ENCODE measurements around the gene SOD3. TPM values are rescaled to one million over a fixed set of nuclear protein-coding genes. Genes with fewer than 3 reads are reported as not detected.

The SOD3 gene
- total RNA-seq, 4 donors from 2014 or later = 199 to 801 (median 448) TPM

DNA sequence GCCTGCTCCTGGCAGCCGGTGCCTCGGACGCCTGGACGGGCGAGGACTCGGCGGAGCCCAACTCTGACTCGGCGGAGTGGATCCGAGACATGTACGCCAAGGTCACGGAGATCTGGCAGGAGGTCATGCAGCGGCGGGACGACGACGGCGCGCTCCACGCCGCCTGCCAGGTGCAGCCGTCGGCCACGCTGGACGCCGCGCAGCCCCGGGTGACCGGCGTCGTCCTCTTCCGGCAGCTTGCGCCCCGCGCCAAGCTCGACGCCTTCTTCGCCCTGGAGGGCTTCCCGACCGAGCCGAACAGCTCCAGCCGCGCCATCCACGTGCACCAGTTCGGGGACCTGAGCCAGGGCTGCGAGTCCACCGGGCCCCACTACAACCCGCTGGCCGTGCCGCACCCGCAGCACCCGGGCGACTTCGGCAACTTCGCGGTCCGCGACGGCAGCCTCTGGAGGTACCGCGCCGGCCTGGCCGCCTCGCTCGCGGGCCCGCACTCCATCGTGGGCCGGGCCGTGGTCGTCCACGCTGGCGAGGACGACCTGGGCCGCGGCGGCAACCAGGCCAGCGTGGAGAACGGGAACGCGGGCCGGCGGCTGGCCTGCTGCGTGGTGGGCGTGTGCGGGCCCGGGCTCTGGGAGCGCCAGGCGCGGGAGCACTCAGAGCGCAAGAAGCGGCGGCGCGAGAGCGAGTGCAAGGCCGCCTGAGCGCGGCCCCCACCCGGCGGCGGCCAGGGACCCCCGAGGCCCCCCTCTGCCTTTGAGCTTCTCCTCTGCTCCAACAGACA is 4.4 kb downstream of the SOD3 start:
- Histone ChIP-seq H3K36me3 (peaks cover 0 to 4% of the 10 kb centered on the region in 2 donors), H3K27me3 (no peaks in the 10 kb centered on the region), H3K4me3 (peak overlapping the region in 1 of 2 donors; percentile 36), H3K27ac (peak overlapping the region in 3 of 4 donors; percentile 61 to 95 (median 93)), H3K4me1 (peaks cover 0 to 95% (median 9%) of the 10 kb centered on the region in 3 donors), H3K9me3 (no peaks in the 10 kb centered on the region)
- WGBS, 2 donors (ENCODE audit: low coverage in 1 of 2) = 55 to 59% methylated on average over 3 to 14 of the region's 103 CpGs
- no peak for TF ChIP-seq POLR2A (IDR thresholded peaks at IDR 0.05)
- no peak for TF ChIP-seq EP300 (IDR thresholded peaks at IDR 0.05)
- no peak for TF ChIP-seq POLR2AphosphoS5 (IDR thresholded peaks at IDR 0.05)
- TF ChIP-seq, protein P1, sequence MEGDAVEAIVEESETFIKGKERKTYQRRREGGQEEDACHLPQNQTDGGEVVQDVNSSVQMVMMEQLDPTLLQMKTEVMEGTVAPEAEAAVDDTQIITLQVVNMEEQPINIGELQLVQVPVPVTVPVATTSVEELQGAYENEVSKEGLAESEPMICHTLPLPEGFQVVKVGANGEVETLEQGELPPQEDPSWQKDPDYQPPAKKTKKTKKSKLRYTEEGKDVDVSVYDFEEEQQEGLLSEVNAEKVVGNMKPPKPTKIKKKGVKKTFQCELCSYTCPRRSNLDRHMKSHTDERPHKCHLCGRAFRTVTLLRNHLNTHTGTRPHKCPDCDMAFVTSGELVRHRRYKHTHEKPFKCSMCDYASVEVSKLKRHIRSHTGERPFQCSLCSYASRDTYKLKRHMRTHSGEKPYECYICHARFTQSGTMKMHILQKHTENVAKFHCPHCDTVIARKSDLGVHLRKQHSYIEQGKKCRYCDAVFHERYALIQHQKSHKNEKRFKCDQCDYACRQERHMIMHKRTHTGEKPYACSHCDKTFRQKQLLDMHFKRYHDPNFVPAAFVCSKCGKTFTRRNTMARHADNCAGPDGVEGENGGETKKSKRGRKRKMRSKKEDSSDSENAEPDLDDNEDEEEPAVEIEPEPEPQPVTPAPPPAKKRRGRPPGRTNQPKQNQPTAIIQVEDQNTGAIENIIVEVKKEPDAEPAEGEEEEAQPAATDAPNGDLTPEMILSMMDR (IDR thresholded peaks at IDR 0.05) = no peak
- no peak for ATAC-seq

DNA sequence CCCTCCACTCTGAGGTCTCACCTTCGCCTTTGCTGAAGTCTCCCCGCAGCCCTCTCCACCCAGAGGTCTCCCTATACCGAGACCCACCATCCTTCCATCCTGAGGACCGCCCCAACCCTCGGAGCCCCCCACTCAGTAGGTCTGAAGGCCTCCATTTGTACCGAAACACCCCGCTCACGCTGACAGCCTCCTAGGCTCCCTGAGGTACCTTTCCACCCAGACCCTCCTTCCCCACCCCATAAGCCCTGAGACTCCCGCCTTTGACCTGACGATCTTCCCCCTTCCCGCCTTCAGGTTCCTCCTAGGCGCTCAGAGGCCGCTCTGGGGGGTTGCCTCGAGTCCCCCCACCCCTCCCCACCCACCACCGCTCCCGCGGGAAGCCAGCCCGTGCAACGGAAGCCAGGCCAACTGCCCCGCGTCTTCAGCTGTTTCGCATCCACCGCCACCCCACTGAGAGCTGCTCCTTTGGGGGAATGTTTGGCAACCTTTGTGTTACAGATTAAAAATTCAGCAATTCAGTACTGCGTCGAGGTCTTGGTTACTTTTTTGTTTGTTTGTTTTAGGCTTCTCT is 5.0 kb downstream of the SOD3 start:
- Histone ChIP-seq H3K27ac (peak overlapping the region in 3 of 4 donors; percentile 61 to 95 (median 93)), H3K36me3 (peaks cover 0 to 4% of the 10 kb centered on the region in 2 donors), H3K9me3 (no peaks in the 10 kb centered on the region), H3K4me1 (peaks cover 0 to 95% (median 9%) of the 10 kb centered on the region in 3 donors), H3K27me3 (no peaks in the 10 kb centered on the region), H3K4me3 (peak overlapping the region in 1 of 2 donors; percentile 36)
- TF ChIP-seq EP300 (IDR thresholded peaks at IDR 0.05) (no peak), POLR2AphosphoS5 (IDR thresholded peaks at IDR 0.05) (no peak), POLR2A (IDR thresholded peaks at IDR 0.05) (no peak)
- TF ChIP-seq, protein P1 (IDR thresholded peaks at IDR 0.05) = no peak
- 39 to 62% methylated on average over 5 to 17 of the region's 25 CpGs for WGBS, 2 donors (ENCODE audit: low coverage in 1 of 2)
- no peak for ATAC-seq

DNA sequence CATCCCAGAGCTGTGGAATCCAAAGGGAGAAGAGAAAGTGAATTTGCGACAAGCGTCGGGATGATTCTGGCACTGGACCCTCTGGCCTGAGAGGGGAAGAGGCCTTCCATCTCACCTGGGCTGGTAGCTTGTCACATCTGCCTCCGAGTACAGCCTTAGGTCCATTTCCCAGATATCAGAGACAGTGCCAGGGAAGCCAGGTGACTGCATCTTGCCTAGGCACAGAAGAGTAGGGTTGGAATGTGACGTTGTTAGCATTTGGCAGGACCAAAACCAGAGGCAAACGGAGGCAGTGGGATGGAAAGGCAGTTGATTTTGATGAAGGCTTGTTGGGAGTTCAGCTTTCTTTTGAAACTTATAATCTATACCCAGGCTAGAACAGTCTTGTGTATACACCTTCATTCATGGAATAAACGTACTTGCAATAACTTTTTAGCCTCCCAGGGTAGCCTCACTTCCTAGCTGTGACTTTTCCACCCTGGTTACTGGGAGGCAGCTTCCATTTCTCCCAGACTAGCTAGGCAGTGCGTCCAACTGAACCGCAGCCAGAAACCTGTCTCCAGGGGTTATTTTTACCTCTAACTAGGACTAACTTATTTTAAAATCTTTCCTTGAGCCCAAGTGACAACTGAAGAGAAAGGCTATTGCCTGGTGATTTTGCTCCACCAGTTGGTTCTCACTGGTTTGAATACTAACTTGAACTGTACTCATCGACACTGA is 5.9 kb downstream of the SOD3 start:
- TF ChIP-seq, protein P1 (IDR thresholded peaks at IDR 0.05) = no peak
- TF ChIP-seq POLR2A (IDR thresholded peaks at IDR 0.05) = no peak
- no peak for TF ChIP-seq EP300 (IDR thresholded peaks at IDR 0.05)
- no peak for TF ChIP-seq POLR2AphosphoS5 (IDR thresholded peaks at IDR 0.05)
- H3K9me3 ChIP-seq = no peaks in the 10 kb centered on the region
- H3K27me3 ChIP-seq = no peaks in the 10 kb centered on the region
- peak overlapping the region in 1 of 2 donors; percentile 36 for H3K4me3 ChIP-seq
- H3K36me3 ChIP-seq = peaks cover 0 to 4% of the 10 kb centered on the region in 2 donors
- peak overlapping the region in 3 of 4 donors; percentile 58 to 95 (median 93) for H3K27ac ChIP-seq
- H3K4me1 ChIP-seq = peaks cover 0 to 97% (median 9%) of the 10 kb centered on the region in 3 donors
- ATAC-seq = no peak
- WGBS, 2 donors (ENCODE audit: low coverage in 1 of 2) = 42 to 43% methylated on average over 6 of the region's 10 CpGs

DNA sequence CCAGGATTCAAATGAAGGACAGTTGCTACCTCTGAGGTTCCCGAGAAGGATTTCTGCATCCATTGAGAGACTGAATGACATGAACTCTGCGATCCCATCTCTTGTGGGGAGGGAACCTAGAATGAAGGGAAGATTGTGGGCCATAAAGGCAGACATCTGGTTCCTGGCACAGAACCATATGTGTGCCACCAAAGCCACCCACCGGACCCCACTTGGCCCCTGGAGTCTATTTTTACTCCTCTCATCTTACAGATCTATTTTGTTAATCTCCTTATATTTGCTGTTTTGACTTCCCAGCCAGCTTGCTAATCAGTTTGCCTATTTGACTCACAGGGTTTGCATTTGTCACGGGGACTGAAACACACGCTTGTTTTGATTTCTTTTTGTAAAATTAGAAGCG is 7.3 kb downstream of the SOD3 start:
- H3K4me3 ChIP-seq = no peak overlapping the region
- WGBS, 2 donors (ENCODE audit: low coverage in 1 of 2) = 70 to 79% methylated on average over 6 of the region's 6 CpGs
- no peaks in the 10 kb centered on the region for H3K27me3 ChIP-seq
- H3K9me3 ChIP-seq = no peaks in the 10 kb centered on the region
- TF ChIP-seq, protein P1 (IDR thresholded peaks at IDR 0.05) = no peak
- TF ChIP-seq POLR2A (IDR thresholded peaks at IDR 0.05) (no peak), EP300 (IDR thresholded peaks at IDR 0.05) (no peak), POLR2AphosphoS5 (IDR thresholded peaks at IDR 0.05) (no peak)
- H3K4me1 ChIP-seq = peaks cover 0 to 97% (median 3%) of the 10 kb centered on the region in 3 donors
- no peak for ATAC-seq
- H3K27ac ChIP-seq = peak overlapping the region in 1 of 4 donors; percentile 93
- H3K36me3 ChIP-seq = peaks cover 0 to 10% of the 10 kb centered on the region in 2 donors

All from gastroesophageal sphincter (tissue), 4 donors.